GM18907 (cell line): ENCODE data around the gene WFDC2.

Source experiments
- ATAC-seq: cut with Tn5 transposase; IDR thresholded peaks from one replicate; pipeline ENCODE4 v1.9.1; 2021; ENCODE audit warnings: mild to moderate bottlenecking, moderate library complexity; ENCODE audit not compliant: unreplicated experiment

WFDC2 gene

GRCh38 chr20:45489083-45489531, 19.6 kb downstream of the WFDC2 start:
- no peak for ATAC-seq

DNA sequence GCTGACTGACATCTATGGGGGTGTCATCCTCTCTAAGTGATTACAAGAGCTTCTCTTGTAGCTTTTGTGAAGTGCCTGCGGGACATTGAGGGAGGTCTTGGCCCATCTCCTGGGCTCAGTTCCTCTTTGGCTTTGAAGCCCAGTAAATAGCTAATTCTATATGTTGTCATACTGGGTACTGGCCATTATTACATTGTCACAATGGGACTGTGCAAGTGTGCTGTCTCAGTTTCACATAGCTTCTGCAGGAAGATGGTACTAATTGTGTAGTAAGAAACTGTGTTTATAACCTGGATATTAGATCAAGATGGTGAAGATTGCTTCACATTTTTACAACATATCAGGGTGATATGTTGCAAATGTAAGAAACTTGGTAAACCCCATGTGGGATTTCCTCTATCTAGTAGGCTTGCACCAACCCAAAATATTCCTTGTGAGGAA, 26.0 kb downstream of the WFDC2 start:
- no peak for ATAC-seq

- no peak for ATAC-seq
Measured at GRCh38 chr20:45496166-45496565, 26.6 kb downstream of the WFDC2 start.

DNA sequence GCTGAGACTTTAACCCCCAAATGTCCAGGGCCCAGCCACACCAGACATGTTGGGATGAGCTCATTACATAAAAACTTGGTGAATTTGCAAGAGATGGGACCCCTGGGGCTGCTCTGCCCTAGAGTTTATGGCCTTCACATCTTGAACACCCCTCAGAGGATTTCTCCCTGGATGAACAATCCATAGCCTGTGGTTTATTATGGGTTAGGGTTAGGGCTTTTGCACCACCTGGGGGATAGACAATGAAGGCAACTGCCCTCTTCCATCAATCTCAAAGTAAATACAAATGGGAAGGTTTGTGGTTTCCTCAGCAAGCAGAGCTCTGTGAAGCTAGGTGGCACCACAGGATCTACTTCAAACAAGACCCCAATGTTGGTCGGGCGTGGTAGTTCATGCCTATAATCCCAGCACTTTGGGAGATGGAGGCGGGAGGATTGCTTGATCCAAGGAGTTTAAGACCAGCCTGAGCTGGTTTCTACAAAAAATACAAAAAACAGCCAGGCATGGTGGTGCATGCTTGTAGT, 28.5 kb downstream of the WFDC2 start:
- no peak for ATAC-seq

DNA sequence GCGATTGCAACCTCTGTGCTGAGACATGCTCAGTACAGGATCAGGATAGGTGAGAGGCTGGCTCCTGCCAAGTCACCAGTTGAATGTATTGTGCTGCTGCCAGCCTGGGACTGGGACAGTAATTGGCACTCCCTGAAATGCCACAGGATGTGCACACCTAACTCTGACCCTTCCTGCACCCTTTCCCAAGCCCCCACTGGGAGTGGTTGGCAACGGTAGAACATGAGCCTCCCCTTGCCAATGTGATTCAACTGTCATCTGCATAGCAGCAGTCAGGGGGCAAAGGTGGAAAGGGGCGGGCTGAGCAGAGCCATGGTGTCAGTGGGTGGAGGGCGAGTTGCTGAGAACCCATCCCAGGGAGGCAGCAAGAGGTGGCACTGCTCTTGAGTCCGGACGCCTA, 30.5 kb downstream of the WFDC2 start:
- no peak for ATAC-seq

DNA sequence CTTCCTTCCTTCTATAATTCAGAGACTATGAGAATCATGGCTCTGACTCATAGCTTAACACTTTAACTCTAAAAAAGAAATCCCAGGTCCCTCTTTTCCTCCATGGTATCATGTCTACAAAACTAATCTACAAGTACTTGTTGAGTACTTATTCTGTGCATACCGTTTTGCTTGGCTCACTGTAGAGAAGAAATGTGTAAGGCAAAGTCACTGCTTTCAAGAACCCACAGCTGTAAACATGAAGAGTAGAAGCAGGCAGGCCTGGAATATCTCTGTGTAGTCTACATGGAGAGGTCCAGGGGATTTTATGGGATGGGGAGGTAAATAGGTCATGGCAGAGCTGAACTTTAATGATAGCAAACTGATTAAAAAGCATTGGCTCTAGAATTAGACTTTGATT, 32.0 kb downstream of the WFDC2 start:
- no peak for ATAC-seq

GRCh38 chr20:45502561-45502960, 33.0 kb downstream of the WFDC2 start:
- no peak for ATAC-seq

- ATAC-seq: no peak
Measured at GRCh38 chr20:45503403-45503802, 33.9 kb downstream of the WFDC2 start.

GRCh38 chr20:45506398-45506797, 36.8 kb downstream of the WFDC2 start:
- ATAC-seq: no peak

DNA sequence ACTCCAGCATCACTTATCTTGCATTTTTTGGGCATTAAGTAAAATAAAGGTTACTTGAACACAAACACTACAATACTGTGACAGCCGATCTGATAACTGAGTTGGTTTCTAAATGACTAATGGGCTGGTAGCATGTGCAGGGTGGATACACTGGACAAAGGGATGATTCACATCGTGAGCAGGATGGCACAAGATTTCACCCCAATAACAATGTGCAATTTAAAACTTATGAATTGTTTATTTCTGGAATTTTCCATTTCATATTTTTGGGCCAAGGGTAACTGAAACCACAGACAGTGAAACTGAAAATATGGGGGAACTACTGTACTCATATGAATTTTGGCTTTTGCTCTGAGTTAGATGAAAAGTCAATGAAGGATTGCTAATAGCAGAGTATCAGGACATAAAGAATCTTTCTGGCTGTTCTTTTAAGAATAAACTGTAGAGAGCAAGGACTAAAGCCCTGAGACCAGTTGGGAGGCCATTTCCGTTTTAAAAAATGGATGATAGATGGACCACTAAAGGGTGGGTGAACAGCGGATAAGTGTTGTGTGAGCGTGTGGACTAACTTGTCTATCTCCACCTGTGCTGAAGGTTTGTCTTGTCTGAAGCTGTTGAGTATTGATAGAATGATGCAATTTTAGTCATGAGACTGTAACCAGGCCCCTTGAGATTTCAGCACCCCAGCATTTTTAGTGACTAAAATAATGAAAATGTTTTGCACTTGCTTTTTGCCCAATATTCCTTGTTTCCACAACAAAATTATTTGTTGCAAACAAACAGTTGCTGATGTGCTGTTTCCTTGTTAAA, 37.7 kb downstream of the WFDC2 start:
- no peak for ATAC-seq

DNA sequence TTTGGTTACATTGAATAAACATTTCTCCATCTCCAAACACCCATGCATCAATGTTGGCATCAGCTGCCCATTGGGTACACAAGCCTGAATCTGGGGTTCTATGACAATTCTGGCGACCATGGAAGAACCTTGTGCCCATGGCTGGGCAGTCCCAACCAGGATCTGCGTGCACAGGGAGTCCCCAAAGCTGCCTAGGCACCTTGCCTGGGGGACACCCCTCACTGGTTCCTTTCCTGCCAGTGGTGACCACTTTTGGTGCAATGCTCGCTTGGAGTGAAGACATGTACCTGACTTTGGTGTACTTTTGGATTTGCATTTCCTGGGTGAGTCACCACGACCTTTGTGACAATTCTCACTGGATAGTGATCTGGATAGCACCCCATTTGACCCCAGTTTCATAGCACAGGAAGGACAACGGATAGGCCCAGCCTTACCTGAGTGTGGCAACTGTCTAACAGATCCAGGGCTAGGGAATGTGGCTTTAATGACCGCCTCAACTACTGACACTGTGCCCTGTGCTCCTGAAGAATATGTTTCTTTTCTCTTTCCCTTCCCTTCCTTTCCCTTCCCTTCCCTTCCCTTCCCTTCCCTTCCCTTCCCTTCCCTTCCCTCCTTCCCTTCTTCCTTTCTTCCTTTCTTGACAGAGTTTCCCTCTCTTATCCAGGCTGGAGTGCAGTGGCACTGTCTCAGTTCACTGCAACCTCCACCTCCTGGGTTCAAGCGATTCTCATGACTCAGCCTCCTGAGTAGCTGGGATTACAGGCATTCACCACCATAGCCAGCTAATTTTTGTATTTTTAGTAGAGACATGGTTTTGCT, 38.7 kb downstream of the WFDC2 start:
- no peak for ATAC-seq

DNA sequence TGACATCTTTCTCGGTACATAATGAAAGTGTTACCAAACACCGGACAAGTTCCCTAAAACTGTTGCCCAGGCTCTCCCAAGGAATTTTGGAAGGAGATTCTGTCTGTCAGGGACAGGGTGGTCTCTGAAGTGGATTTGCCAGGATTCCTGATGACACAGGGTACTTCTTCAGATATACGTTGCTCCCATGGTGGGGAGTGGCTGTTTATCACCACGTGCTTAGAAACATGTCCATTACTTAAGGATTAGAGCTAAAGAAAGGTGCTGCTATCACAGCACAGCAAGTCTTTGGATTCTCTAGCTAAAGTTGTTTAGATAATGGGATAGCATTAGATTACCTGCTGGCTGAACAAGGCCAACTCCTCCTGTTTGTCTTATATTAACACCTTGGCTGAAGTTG, 39.5 kb downstream of the WFDC2 start:
- no peak for ATAC-seq

- ATAC-seq: no peak
Measured at GRCh38 chr20:45510242-45510862, 40.8 kb downstream of the WFDC2 start.

- no peak for ATAC-seq
Measured at GRCh38 chr20:45515147-45515913, 45.8 kb downstream of the WFDC2 start, which contains the start of gene SPINT3. Gene SPINT3 (minus strand): TSS chr20:45515622. CDS start chr20:45515608, 14 bp downstream.

GRCh38 chr20:45518282-45518681, 48.7 kb downstream of the WFDC2 start:
- ATAC-seq: no peak

DNA sequence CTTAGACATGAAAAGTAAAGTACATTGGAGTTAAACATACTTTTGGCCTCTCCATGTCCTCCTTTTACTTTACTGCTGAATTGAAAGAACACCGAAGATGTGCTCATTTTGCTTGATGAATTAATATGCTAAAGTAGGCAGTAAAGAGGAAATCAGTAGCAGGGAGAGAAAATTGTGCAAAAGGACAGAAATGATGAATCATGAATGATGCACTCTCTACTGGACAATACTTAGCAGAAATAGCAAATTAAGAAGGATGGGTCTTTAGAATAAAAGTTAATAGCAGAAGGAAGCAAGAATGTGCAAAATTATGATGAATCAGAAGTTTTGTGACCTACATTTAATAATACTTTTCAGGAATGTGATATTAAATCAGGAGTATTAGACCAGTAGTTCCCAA, 54.3 kb downstream of the WFDC2 start:
- no peak for ATAC-seq

- ATAC-seq: no peak
Measured at GRCh38 chr20:45527294-45527693, 57.7 kb downstream of the WFDC2 start.
